ENCODE measurements around the gene DGKB. TPM values are rescaled to one million over a fixed set of nuclear protein-coding genes. Genes with fewer than 3 reads are reported as not detected.

DGKB gene
- total RNA-seq, 1 donor from 2014 or later = 2.1 TPM

DNA sequence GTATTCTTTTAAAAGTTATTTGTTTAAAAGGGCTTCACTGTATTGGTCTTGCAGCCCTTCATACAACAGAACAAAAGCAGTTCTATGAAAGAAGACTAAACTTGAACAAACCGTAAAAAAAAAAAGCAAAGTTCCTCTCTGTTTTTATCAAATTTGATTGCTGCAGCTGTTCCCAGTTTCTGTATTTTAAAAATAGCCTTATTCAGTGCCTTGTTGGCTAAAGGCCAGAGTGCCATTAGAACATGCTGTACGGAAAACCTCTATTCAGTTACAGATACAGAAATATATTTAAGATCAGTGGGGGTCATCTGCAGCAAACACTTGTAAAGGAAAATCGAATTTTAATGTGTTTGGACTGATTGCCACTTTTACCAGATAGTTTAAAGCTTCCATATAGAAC is 705.3 kb downstream of the DGKB start:
- Histone ChIP-seq H3K9me3 (ENCODE audit: control insufficient read depth in 3 of 3, low read length in 3 of 3) (no peaks in the 10 kb centered on the region), H3K4me3 (ENCODE audit: low read length in 3 of 3) (no peak overlapping the region), H3K27ac (ENCODE audit: low read depth, low read length) (no peak overlapping the region), H3K36me3 (ENCODE audit: control insufficient read depth in 3 of 3, insufficient read depth in 3 of 3, low read length in 3 of 3) (no peaks in the 10 kb centered on the region), H3K27me3 (ENCODE audit: control insufficient read depth in 3 of 3, insufficient read depth in 3 of 3, low read length in 3 of 3) (no peaks in the 10 kb centered on the region), H3K9ac (ENCODE audit: low read depth in 1 of 3, low read length in 3 of 3) (no peak overlapping the region), H3K4me1 (ENCODE audit: control insufficient read depth in 3 of 3, insufficient read depth in 3 of 3, low read length in 3 of 3) (no peaks in the 10 kb centered on the region)

DNA sequence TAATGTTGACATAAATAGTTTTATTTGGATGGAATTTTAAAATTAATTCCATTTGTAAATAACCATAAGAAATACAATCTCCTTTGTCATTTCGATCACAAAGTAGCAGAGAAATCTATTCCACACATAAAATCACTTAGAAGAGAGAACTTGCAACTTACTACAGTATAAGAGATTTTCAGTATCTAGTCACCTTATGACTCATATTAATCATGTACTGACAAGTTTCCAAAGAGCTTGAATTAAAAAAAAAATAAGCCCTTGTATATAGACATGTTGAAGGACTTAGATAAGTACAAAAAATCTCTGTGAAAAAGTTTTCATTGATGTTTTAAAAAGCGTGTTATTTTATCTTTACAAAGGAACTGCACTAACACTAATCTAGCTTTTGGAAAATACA is 706.0 kb downstream of the DGKB start:
- Histone ChIP-seq H3K9ac (ENCODE audit: low read depth in 1 of 3, low read length in 3 of 3) (no peak overlapping the region), H3K27me3 (ENCODE audit: control insufficient read depth in 3 of 3, insufficient read depth in 3 of 3, low read length in 3 of 3) (no peaks in the 10 kb centered on the region), H3K27ac (ENCODE audit: low read depth, low read length) (no peak overlapping the region), H3K4me3 (ENCODE audit: low read length in 3 of 3) (no peak overlapping the region), H3K9me3 (ENCODE audit: control insufficient read depth in 3 of 3, low read length in 3 of 3) (no peaks in the 10 kb centered on the region), H3K4me1 (ENCODE audit: control insufficient read depth in 3 of 3, insufficient read depth in 3 of 3, low read length in 3 of 3) (no peaks in the 10 kb centered on the region), H3K36me3 (ENCODE audit: control insufficient read depth in 3 of 3, insufficient read depth in 3 of 3, low read length in 3 of 3) (no peaks in the 10 kb centered on the region)

DNA sequence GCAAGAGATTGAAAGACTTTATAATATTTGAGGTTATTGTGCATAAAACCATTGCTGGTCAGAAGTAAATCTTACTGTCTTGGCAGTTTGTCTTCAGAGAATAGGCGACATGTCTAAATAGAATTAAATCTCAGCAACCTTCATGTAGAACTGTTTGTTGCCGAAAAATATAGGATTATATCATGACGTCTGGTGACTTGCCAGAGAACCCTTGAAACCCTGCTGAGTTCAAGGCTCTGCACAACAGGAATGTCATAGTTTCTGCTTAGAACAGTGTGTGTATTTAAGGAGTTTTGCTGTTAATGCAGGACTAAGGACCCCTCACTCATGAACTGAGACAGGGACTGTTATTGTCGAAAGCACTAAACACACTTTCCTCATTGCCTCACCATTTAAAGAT is 706.7 kb downstream of the DGKB start:
- no peak overlapping the region for H3K4me3 ChIP-seq (ENCODE audit: low read length in 3 of 3)
- no peak overlapping the region for H3K27ac ChIP-seq (ENCODE audit: low read depth, low read length)

GRCh38 chr7:14195079-14195478 is 707.5 kb downstream of the DGKB start:
- Histone ChIP-seq H3K27me3 (ENCODE audit: control insufficient read depth in 3 of 3, insufficient read depth in 3 of 3, low read length in 3 of 3) (no peaks in the 10 kb centered on the region), H3K27ac (ENCODE audit: low read depth, low read length) (no peak overlapping the region), H3K4me3 (ENCODE audit: low read length in 3 of 3) (no peak overlapping the region), H3K9me3 (ENCODE audit: control insufficient read depth in 3 of 3, low read length in 3 of 3) (no peaks in the 10 kb centered on the region), H3K4me1 (ENCODE audit: control insufficient read depth in 3 of 3, insufficient read depth in 3 of 3, low read length in 3 of 3) (no peaks in the 10 kb centered on the region), H3K36me3 (ENCODE audit: control insufficient read depth in 3 of 3, insufficient read depth in 3 of 3, low read length in 3 of 3) (no peaks in the 10 kb centered on the region), H3K9ac (ENCODE audit: low read depth in 1 of 3, low read length in 3 of 3) (no peak overlapping the region)

More for the DNA sequence above, 706.7 kb downstream of the DGKB start:
- H3K9ac ChIP-seq (ENCODE audit: low read depth in 1 of 3, low read length in 3 of 3) = no peak overlapping the region
- H3K9me3 ChIP-seq (ENCODE audit: control insufficient read depth in 3 of 3, low read length in 3 of 3) = no peaks in the 10 kb centered on the region
- H3K4me1 ChIP-seq (ENCODE audit: control insufficient read depth in 3 of 3, insufficient read depth in 3 of 3, low read length in 3 of 3) = no peaks in the 10 kb centered on the region
- H3K36me3 ChIP-seq (ENCODE audit: control insufficient read depth in 3 of 3, insufficient read depth in 3 of 3, low read length in 3 of 3) = no peaks in the 10 kb centered on the region
- no peaks in the 10 kb centered on the region for H3K27me3 ChIP-seq (ENCODE audit: control insufficient read depth in 3 of 3, insufficient read depth in 3 of 3, low read length in 3 of 3)

- peaks cover 0 to 2% (median 0%) of the 10 kb centered on the region in 3 donors for H3K9me3 ChIP-seq (ENCODE audit: control insufficient read depth in 3 of 3, low read length in 3 of 3)
- H3K27ac ChIP-seq (ENCODE audit: low read depth, low read length) = no peak overlapping the region
- no peaks in the 10 kb centered on the region for H3K27me3 ChIP-seq (ENCODE audit: control insufficient read depth in 3 of 3, insufficient read depth in 3 of 3, low read length in 3 of 3)
- no peaks in the 10 kb centered on the region for H3K4me1 ChIP-seq (ENCODE audit: control insufficient read depth in 3 of 3, insufficient read depth in 3 of 3, low read length in 3 of 3)
- no peak overlapping the region for H3K4me3 ChIP-seq (ENCODE audit: low read length in 3 of 3)
- H3K36me3 ChIP-seq (ENCODE audit: control insufficient read depth in 3 of 3, insufficient read depth in 3 of 3, low read length in 3 of 3) = no peaks in the 10 kb centered on the region
- H3K9ac ChIP-seq (ENCODE audit: low read depth in 1 of 3, low read length in 3 of 3) = no peak overlapping the region
These were observed 710.9 kb downstream of the DGKB start for GRCh38 chr7:14191686-14192098.

- no peaks in the 10 kb centered on the region for H3K27me3 ChIP-seq (ENCODE audit: control insufficient read depth in 3 of 3, insufficient read depth in 3 of 3, low read length in 3 of 3)
These were observed 718.2 kb downstream of the DGKB start for GRCh38 chr7:14184292-14184864.

DNA sequence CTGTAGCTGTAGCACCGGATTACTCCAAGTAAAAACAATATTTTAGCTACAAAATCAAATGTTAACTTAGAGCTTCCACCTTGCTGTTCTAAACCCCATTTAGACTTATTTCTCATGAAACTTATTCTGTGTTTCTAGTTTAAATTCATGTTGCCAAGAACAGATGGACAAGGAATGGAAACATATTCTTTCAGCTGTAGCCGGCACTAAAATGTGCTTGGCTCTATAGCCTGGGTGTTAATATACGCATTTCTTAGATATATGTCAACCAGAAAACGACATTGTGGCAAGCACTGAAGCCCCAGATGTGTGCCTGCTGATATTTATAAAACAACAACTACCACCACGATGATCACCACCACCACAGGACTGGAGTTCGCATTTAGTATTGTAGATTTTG is 722.8 kb downstream of the DGKB start:
- Histone ChIP-seq H3K9me3 (ENCODE audit: control insufficient read depth in 3 of 3, low read length in 3 of 3) (no peaks in the 10 kb centered on the region), H3K4me1 (ENCODE audit: control insufficient read depth in 3 of 3, insufficient read depth in 3 of 3, low read length in 3 of 3) (no peaks in the 10 kb centered on the region), H3K9ac (ENCODE audit: low read depth in 1 of 3, low read length in 3 of 3) (no peak overlapping the region), H3K36me3 (ENCODE audit: control insufficient read depth in 3 of 3, insufficient read depth in 3 of 3, low read length in 3 of 3) (no peaks in the 10 kb centered on the region), H3K27ac (ENCODE audit: low read depth, low read length) (no peak overlapping the region), H3K4me3 (ENCODE audit: low read length in 3 of 3) (no peak overlapping the region), H3K27me3 (ENCODE audit: control insufficient read depth in 3 of 3, insufficient read depth in 3 of 3, low read length in 3 of 3) (no peaks in the 10 kb centered on the region)

More at GRCh38 chr7:14184292-14184864, 718.2 kb downstream of the DGKB start:
- no peaks in the 10 kb centered on the region for H3K4me1 ChIP-seq (ENCODE audit: control insufficient read depth in 3 of 3, insufficient read depth in 3 of 3, low read length in 3 of 3)
- no peaks in the 10 kb centered on the region for H3K36me3 ChIP-seq (ENCODE audit: control insufficient read depth in 3 of 3, insufficient read depth in 3 of 3, low read length in 3 of 3)
- no peak overlapping the region for H3K27ac ChIP-seq (ENCODE audit: low read depth, low read length)
- no peak overlapping the region for H3K4me3 ChIP-seq (ENCODE audit: low read length in 3 of 3)
- peaks cover 0 to 2% (median 0%) of the 10 kb centered on the region in 3 donors for H3K9me3 ChIP-seq (ENCODE audit: control insufficient read depth in 3 of 3, low read length in 3 of 3)
- H3K9ac ChIP-seq (ENCODE audit: low read depth in 1 of 3, low read length in 3 of 3) = no peak overlapping the region

- H3K9ac ChIP-seq (ENCODE audit: low read depth in 1 of 3, low read length in 3 of 3) = no peak overlapping the region
- no peaks in the 10 kb centered on the region for H3K4me1 ChIP-seq (ENCODE audit: control insufficient read depth in 3 of 3, insufficient read depth in 3 of 3, low read length in 3 of 3)
- H3K27ac ChIP-seq (ENCODE audit: low read depth, low read length) = no peak overlapping the region
- no peak overlapping the region for H3K4me3 ChIP-seq (ENCODE audit: low read length in 3 of 3)
- H3K27me3 ChIP-seq (ENCODE audit: control insufficient read depth in 3 of 3, insufficient read depth in 3 of 3, low read length in 3 of 3) = no peaks in the 10 kb centered on the region
- H3K36me3 ChIP-seq (ENCODE audit: control insufficient read depth in 3 of 3, insufficient read depth in 3 of 3, low read length in 3 of 3) = no peaks in the 10 kb centered on the region
- H3K9me3 ChIP-seq (ENCODE audit: control insufficient read depth in 3 of 3, low read length in 3 of 3) = no peaks in the 10 kb centered on the region
These were observed 724.7 kb downstream of the DGKB start for GRCh38 chr7:14177876-14178275.

DNA sequence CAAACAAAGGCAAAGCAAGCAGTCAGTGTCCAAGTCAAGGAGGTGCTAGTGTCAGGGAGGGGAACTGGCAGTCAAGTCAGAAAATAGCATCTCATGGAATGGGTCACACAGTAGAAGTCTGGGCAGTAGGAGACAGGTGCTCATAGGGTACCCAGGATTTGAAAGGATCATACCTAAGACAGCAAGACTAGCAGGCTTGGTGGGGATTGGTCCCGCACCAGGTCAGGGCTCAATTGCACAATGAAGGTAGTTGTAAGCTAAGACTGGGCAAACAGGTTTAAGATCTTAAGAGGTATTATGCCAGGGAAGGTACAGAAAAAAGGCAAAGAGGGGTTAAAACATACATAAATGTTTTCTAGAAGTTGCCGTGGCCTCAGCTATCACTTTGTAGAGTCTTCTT is 731.7 kb downstream of the DGKB start:
- Histone ChIP-seq H3K9me3 (ENCODE audit: control insufficient read depth in 3 of 3, low read length in 3 of 3) (no peaks in the 10 kb centered on the region), H3K36me3 (ENCODE audit: control insufficient read depth in 3 of 3, insufficient read depth in 3 of 3, low read length in 3 of 3) (no peaks in the 10 kb centered on the region), H3K9ac (ENCODE audit: low read depth in 1 of 3, low read length in 3 of 3) (no peak overlapping the region), H3K27me3 (ENCODE audit: control insufficient read depth in 3 of 3, insufficient read depth in 3 of 3, low read length in 3 of 3) (no peaks in the 10 kb centered on the region), H3K4me3 (ENCODE audit: low read length in 3 of 3) (no peak overlapping the region), H3K27ac (ENCODE audit: low read depth, low read length) (no peak overlapping the region), H3K4me1 (ENCODE audit: control insufficient read depth in 3 of 3, insufficient read depth in 3 of 3, low read length in 3 of 3) (no peaks in the 10 kb centered on the region)

DNA sequence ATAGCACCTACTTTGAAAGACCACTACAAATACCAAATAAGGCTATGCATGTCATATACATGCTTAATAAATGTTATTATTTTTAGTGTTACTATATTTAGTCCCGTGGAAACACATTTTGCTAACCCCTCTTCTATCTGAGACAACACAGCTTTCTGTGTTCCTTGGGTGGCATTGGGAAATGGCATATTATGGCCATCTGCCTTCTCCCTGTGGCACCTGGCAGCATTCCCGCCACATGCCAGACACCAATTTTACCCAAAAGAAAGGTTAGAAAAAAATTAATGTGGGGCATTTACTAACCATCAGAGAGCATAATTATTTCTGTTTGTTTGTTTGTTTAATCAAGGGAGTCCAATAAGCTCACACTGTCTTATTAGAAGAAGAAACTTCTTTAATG is 744.4 kb downstream of the DGKB start:
- H3K9me3 ChIP-seq (ENCODE audit: control insufficient read depth in 3 of 3, low read length in 3 of 3) = no peaks in the 10 kb centered on the region
- H3K27me3 ChIP-seq (ENCODE audit: control insufficient read depth in 3 of 3, insufficient read depth in 3 of 3, low read length in 3 of 3) = no peaks in the 10 kb centered on the region
- no peaks in the 10 kb centered on the region for H3K4me1 ChIP-seq (ENCODE audit: control insufficient read depth in 3 of 3, insufficient read depth in 3 of 3, low read length in 3 of 3)
- H3K27ac ChIP-seq (ENCODE audit: low read depth, low read length) = no peak overlapping the region
- no peak overlapping the region for H3K9ac ChIP-seq (ENCODE audit: low read depth in 1 of 3, low read length in 3 of 3)
- H3K36me3 ChIP-seq (ENCODE audit: control insufficient read depth in 3 of 3, insufficient read depth in 3 of 3, low read length in 3 of 3) = no peaks in the 10 kb centered on the region
- H3K4me3 ChIP-seq (ENCODE audit: low read length in 3 of 3) = no peak overlapping the region
